ENCODE results near the gene SCIN.
A peak's percentile ranks its signal among the peaks of the same experiment; 100 is the strongest.
"Not testable (repeated sequence)": the region's sequence is repeated elsewhere in the genome, so short reads cannot be mapped to it uniquely, and the experiment has no call there.

Gene SCIN

GRCh38 chr7:12647364-12648219 lies 77.1 kb downstream of the SCIN start:
- no peak for DNase-seq (ENCODE audit: low read depth in 3 of 3)

- DNase-seq (ENCODE audit: low read depth in 3 of 3), result no peak
Observed at GRCh38 chr7:12648704-12649261, 78.3 kb downstream of the SCIN start.

- DNase-seq (ENCODE audit: low read depth in 3 of 3), result no peak
Observed at GRCh38 chr7:12649348-12649747, 78.8 kb downstream of the SCIN start.

GRCh38 chr7:12650080-12650479 lies 79.6 kb downstream of the SCIN start:
- no peak for DNase-seq (ENCODE audit: low read depth in 3 of 3)

- no peak for DNase-seq (ENCODE audit: low read depth in 3 of 3)
Observed at GRCh38 chr7:12653110-12653509, 82.6 kb downstream of the SCIN start.

GRCh38 chr7:12653518-12653917 lies 83.0 kb downstream of the SCIN start:
- DNase-seq (ENCODE audit: low read depth in 3 of 3), result no peak

- DNase-seq (ENCODE audit: low read depth in 3 of 3), result no peak
Observed at GRCh38 chr7:12655161-12655560, 84.6 kb downstream of the SCIN start.

- DNase-seq (ENCODE audit: low read depth in 3 of 3), result not testable (repeated sequence)
Observed at GRCh38 chr7:12660423-12660822, 89.9 kb downstream of the SCIN start.

GRCh38 chr7:12660986-12661385 lies 90.5 kb downstream of the SCIN start:
- not testable (repeated sequence) for DNase-seq (ENCODE audit: low read depth in 3 of 3)

GRCh38 chr7:12661581-12661980 lies 91.1 kb downstream of the SCIN start:
- no peak for DNase-seq (ENCODE audit: low read depth in 3 of 3)

- DNase-seq (ENCODE audit: low read depth in 3 of 3), result no peak
Observed at GRCh38 chr7:12670000-12670729, 99.6 kb downstream of the SCIN start.

GRCh38 chr7:12670743-12671520 lies 100.4 kb downstream of the SCIN start:
- DNase-seq (ENCODE audit: low read depth in 3 of 3), result no peak

- DNase-seq (ENCODE audit: low read depth in 3 of 3), result not testable (repeated sequence)
Observed at GRCh38 chr7:12673436-12673835, 102.9 kb downstream of the SCIN start.

- DNase-seq (ENCODE audit: low read depth in 3 of 3), result no peak
Observed at GRCh38 chr7:12674053-12674452, 103.5 kb downstream of the SCIN start.

- peak in 1 of 3 donors; percentile 20 for DNase-seq (ENCODE audit: low read depth in 3 of 3)
Observed at GRCh38 chr7:12674861-12675260, 104.3 kb downstream of the SCIN start.

GRCh38 chr7:12683678-12684585 lies 113.4 kb downstream of the SCIN start:
- no peak for DNase-seq (ENCODE audit: low read depth in 3 of 3)

- no peak for DNase-seq (ENCODE audit: low read depth in 3 of 3)
Observed at GRCh38 chr7:12684733-12685132, 114.2 kb downstream of the SCIN start.

- no peak for DNase-seq (ENCODE audit: low read depth in 3 of 3)
Observed at GRCh38 chr7:12685550-12685949, 115.0 kb downstream of the SCIN start.

GRCh38 chr7:12686234-12686890 lies 115.8 kb downstream of the SCIN start:
- peak; percentile 82 to 92 (median 90) for DNase-seq (ENCODE audit: low read depth in 3 of 3)

Measured in stimulated activated CD4-positive, alpha-beta T cell treated with anti-CD3 and anti-CD28 coated beads, TNF-alpha, amount 100 ng/mL, for 48 hours (primary cell).